Measurements from ENCODE around the gene AGTPBP1. TPM values are rescaled to one million over a fixed set of nuclear protein-coding genes. Genes with fewer than 3 reads are reported as not detected.
A peak's percentile ranks its signal among the peaks of the same experiment; 100 is the strongest.

AGTPBP1 gene
- total and polyA plus RNA-seq, 2 experiments from 2014 or later = 31.4 to 58.0 TPM

- no peaks in the 10 kb centered on the region for H3K9me3 Mint-ChIP-seq
- H3K4me1 Mint-ChIP-seq = peaks cover 39% of the 10 kb centered on the region
- ATAC-seq (peak; percentile 61), DNase-seq (ENCODE audit: low spot score) (peak; percentile 76)
- H4K20me1 ChIP-seq (replicated peaks; ENCODE audit: insufficient read depth) = peaks cover 20% of the 10 kb centered on the region
- TF ChIP-seq POLR2AphosphoS5 (IDR thresholded peaks at IDR 0.05; ENCODE audit: low read depth) (no peak), ZNF114 (CRISPR knock-in tag; IDR thresholded peaks at IDR 0.05) (no peak), EZH2 (IDR thresholded peaks at IDR 0.05; ENCODE audit: low read depth, unreplicated experiment) (no peak), CREB1 (CRISPR knock-in tag; IDR thresholded peaks at IDR 0.05; ENCODE audit: low read depth) (no peak), EZH2phosphoT487 (IDR thresholded peaks at IDR 0.05; ENCODE audit: unreplicated experiment) (no peak), ZNF331 (CRISPR knock-in tag; IDR thresholded peaks at IDR 0.05; ENCODE audit: low read depth) (no peak), NANOG (IDR thresholded peaks at IDR 0.05; ENCODE audit: borderline replicate concordance) (no peak), STAT1 (IDR thresholded peaks at IDR 0.05; ENCODE audit: unreplicated experiment) (no peak), REST (IDR thresholded peaks at IDR 0.05; ENCODE audit: unreplicated experiment) (no peak), JUNB (IDR thresholded peaks at IDR 0.05; ENCODE audit: unreplicated experiment) (no peak), CTCF (conservative IDR thresholded peaks at IDR 0.05; ENCODE audit: low read depth in 2 of 2) (no peak)
- TF ChIP-seq, protein P1, sequence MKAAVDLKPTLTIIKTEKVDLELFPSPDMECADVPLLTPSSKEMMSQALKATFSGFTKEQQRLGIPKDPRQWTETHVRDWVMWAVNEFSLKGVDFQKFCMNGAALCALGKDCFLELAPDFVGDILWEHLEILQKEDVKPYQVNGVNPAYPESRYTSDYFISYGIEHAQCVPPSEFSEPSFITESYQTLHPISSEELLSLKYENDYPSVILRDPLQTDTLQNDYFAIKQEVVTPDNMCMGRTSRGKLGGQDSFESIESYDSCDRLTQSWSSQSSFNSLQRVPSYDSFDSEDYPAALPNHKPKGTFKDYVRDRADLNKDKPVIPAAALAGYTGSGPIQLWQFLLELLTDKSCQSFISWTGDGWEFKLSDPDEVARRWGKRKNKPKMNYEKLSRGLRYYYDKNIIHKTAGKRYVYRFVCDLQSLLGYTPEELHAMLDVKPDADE (IDR thresholded peaks at IDR 0.05) = no peak
- TF ChIP-seq, protein P2, sequence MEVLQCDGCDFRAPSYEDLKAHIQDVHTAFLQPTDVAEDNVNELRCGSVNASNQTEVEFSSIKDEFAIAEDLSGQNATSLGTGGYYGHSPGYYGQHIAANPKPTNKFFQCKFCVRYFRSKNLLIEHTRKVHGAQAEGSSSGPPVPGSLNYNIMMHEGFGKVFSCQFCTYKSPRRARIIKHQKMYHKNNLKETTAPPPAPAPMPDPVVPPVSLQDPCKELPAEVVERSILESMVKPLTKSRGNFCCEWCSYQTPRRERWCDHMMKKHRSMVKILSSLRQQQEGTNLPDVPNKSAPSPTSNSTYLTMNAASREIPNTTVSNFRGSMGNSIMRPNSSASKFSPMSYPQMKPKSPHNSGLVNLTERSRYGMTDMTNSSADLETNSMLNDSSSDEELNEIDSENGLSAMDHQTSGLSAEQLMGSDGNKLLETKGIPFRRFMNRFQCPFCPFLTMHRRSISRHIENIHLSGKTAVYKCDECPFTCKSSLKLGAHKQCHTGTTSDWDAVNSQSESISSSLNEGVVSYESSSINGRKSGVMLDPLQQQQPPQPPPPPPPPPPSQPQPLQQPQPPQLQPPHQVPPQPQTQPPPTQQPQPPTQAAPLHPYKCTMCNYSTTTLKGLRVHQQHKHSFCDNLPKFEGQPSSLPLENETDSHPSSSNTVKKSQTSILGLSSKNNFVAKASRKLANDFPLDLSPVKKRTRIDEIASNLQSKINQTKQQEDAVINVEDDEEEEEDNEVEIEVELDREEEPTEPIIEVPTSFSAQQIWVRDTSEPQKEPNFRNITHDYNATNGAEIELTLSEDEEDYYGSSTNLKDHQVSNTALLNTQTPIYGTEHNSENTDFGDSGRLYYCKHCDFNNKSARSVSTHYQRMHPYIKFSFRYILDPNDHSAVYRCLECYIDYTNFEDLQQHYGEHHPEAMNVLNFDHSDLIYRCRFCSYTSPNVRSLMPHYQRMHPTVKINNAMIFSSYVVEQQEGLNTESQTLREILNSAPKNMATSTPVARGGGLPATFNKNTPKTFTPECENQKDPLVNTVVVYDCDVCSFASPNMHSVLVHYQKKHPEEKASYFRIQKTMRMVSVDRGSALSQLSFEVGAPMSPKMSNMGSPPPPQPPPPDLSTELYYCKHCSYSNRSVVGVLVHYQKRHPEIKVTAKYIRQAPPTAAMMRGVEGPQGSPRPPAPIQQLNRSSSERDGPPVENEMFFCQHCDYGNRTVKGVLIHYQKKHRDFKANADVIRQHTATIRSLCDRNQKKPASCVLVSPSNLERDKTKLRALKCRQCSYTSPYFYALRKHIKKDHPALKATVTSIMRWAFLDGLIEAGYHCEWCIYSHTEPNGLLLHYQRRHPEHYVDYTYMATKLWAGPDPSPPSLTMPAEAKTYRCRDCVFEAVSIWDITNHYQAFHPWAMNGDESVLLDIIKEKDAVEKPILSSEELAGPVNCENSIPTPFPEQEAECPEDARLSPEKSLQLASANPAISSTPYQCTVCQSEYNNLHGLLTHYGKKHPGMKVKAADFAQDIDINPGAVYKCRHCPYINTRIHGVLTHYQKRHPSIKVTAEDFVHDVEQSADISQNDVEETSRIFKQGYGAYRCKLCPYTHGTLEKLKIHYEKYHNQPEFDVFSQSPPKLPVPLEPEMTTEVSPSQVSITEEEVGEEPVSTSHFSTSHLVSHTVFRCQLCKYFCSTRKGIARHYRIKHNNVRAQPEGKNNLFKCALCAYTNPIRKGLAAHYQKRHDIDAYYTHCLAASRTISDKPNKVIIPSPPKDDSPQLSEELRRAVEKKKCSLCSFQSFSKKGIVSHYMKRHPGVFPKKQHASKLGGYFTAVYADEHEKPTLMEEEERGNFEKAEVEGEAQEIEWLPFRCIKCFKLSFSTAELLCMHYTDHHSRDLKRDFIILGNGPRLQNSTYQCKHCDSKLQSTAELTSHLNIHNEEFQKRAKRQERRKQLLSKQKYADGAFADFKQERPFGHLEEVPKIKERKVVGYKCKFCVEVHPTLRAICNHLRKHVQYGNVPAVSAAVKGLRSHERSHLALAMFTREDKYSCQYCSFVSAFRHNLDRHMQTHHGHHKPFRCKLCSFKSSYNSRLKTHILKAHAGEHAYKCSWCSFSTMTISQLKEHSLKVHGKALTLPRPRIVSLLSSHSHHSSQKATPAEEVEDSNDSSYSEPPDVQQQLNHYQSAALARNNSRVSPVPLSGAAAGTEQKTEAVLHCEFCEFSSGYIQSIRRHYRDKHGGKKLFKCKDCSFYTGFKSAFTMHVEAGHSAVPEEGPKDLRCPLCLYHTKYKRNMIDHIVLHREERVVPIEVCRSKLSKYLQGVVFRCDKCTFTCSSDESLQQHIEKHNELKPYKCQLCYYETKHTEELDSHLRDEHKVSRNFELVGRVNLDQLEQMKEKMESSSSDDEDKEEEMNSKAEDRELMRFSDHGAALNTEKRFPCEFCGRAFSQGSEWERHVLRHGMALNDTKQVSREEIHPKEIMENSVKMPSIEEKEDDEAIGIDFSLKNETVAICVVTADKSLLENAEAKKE (CRISPR knock-in tag; IDR thresholded peaks at IDR 0.05) = no peak
- H3K27me3 ChIP-seq (ENCODE audit: insufficient read depth) = no peaks in the 10 kb centered on the region
- H3K36me3 Mint-ChIP-seq (ENCODE audit: low read depth) = no peaks in the 10 kb centered on the region; the same call in 2 of the 3 replicates
- peak overlapping the region; percentile 95 for H3K27ac Mint-ChIP-seq
- H3K36me3 ChIP-seq (ENCODE audit: insufficient read depth) = no peaks in the 10 kb centered on the region
- peak overlapping the region; percentile 96 for H3K4me3 Mint-ChIP-seq
- H3K27me3 Mint-ChIP-seq (ENCODE audit: insufficient read depth, low read depth, poor library complexity) = no peaks in the 10 kb centered on the region
- peak overlapping the region; percentile 81 for H3K4me2 ChIP-seq
- no peaks in the 10 kb centered on the region for H3K9me2 ChIP-seq (ENCODE audit: insufficient read depth)
- H3K79me2 ChIP-seq (replicated peaks; ENCODE audit: insufficient read depth) = peaks cover 48% of the 10 kb centered on the region
- peak overlapping the region; percentile 74 for H3K27ac ChIP-seq (ENCODE audit: low read depth)
- H2AFZ ChIP-seq = peak overlapping the region; percentile 64; the same call in 1 of the 2 replicates
- peak overlapping the region; percentile 70 for H3K4me3 ChIP-seq
- peaks cover 10% of the 10 kb centered on the region; the same call in 1 of the 2 replicates for H3F3A ChIP-seq (replicated peaks; ENCODE audit: low read depth)
- H3K4me1 ChIP-seq (ENCODE audit: insufficient read depth) = peaks cover 42% of the 10 kb centered on the region
Measured at GRCh38 chr9:85741095-85741874, 469 bp downstream of the AGTPBP1 start.
